ENCODE data around the gene CLEC1B. TPM values are rescaled to one million over a fixed set of nuclear protein-coding genes. Genes with fewer than 3 reads are reported as not detected.
"Not testable (repeated sequence)": the region's sequence is repeated elsewhere in the genome, so short reads cannot be mapped to it uniquely, and the experiment has no call there.

CLEC1B gene
- under 1 TPM in 1 of 8 experiments, not detected in 7; 0.31 TPM for total RNA-seq

DNA sequence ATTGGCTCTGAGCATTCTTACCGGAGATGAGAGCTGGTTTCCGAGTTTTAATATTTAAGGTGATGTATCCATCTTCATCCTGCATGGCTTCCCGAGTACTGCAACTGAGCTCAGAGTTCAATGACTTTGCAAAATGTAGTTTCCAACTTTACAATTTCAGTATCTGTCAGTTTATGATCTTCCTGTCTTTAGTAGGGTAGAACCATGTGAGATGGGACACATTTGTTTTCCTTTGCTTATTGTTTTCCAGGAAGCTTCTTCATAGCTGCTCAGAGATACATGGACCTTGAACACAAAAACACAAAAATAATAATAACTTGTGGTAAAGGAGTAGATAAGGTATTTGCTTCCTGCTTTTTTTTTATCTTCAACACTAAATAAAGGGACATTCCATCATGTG is at the start of gene CLEC1B:
TSS of gene CLEC1B (minus strand) at position 106 of the 400 bp plus-strand sequence. CDS start at position 85, 21 bp downstream.
- Histone ChIP-seq H3K4me1 (replicated peaks in 1 of 2) (no peaks in the 10 kb centered on the region), H3K4me3 (no peak within 1 kb of the TSS), H3K27ac (no peak within 1 kb of the TSS)
- 33 to 100% (median 87%) methylated on average over 1 to 3 of the region's 3 CpGs for WGBS, 10 experiments
- ATAC-seq (replicated peaks in 6 of 8) = no peak
- in situ Hi-C loops (cut with MboI; ENCODE audit: low pct_unique_long_range_greater_than_20kb in 2 of 9, low sequenced_read_pairs in 9 of 9, unreplicated experiment in 9 of 9) = no loop called here

DNA sequence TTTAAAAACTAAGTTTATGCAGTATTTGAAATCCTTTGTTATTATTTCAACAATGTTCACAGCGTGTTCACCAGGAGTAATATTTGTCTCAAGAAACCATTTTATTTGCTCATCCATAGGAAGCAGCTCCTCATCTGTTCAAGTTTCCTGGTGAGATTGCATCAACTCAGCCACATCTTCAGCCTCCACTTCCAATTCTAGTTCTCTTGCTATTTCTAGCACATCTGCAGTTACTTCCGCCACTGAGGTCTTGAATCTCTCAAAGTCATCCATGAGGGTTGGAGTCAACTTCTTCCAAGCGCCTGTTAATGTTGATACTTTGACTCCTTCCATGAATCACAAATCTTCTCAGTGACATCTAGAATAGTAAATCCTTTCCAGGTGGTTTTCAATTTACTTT is 49.6 kb upstream of the CLEC1B start:
- ATAC-seq (replicated peaks in 6 of 8) = no peak
- no peaks in the 10 kb centered on the region for H3K4me1 ChIP-seq (replicated peaks in 1 of 2)
- H3K27ac ChIP-seq = no peak overlapping the region
- 40 to 94% (median 70%) methylated on average over 1 to 3 of the region's 3 CpGs for WGBS, 10 experiments
- in situ Hi-C loops (cut with MboI; ENCODE audit: low pct_unique_long_range_greater_than_20kb in 2 of 9, low sequenced_read_pairs in 9 of 9, unreplicated experiment in 9 of 9) = loop anchor here in 2 of 9 experiments (25.0 kb wide), 1 partner anchor 89 kb away; the partner anchor contains the start of gene CLEC7A (in 2 of the 2)
- H3K4me3 ChIP-seq = no peak overlapping the region

DNA sequence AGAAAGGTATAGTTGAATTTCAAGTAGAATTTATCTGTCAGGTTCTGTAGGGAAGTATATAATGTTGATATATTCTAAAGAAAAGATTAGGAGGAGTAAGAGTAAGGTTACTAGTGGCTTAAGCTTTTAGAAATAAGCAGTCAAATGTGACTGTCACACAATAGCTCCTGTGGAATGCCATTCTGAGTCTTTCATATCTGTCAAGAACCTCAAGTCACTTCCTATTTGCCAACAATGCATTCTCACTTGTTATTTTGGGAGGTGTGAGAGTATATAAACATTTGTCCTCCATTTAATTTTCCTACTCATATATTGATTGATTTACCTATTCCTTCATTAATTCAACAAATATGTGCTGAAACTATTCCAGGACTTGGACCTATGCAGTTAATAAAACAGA is 43.2 kb upstream of the CLEC1B start:
- H3K4me1 ChIP-seq (replicated peaks in 1 of 2) = no peaks in the 10 kb centered on the region
- ATAC-seq (replicated peaks in 6 of 8) = no peak
- H3K4me3 ChIP-seq = no peak overlapping the region
- no peak overlapping the region for H3K27ac ChIP-seq
- in situ Hi-C loops (cut with MboI; ENCODE audit: low pct_unique_long_range_greater_than_20kb in 2 of 9, low sequenced_read_pairs in 9 of 9, unreplicated experiment in 9 of 9) = loop anchor here in 2 of 9 experiments (25.0 kb wide), 1 partner anchor 95 kb away; the partner anchor contains the start of gene CLEC7A (in 2 of the 2)

DNA sequence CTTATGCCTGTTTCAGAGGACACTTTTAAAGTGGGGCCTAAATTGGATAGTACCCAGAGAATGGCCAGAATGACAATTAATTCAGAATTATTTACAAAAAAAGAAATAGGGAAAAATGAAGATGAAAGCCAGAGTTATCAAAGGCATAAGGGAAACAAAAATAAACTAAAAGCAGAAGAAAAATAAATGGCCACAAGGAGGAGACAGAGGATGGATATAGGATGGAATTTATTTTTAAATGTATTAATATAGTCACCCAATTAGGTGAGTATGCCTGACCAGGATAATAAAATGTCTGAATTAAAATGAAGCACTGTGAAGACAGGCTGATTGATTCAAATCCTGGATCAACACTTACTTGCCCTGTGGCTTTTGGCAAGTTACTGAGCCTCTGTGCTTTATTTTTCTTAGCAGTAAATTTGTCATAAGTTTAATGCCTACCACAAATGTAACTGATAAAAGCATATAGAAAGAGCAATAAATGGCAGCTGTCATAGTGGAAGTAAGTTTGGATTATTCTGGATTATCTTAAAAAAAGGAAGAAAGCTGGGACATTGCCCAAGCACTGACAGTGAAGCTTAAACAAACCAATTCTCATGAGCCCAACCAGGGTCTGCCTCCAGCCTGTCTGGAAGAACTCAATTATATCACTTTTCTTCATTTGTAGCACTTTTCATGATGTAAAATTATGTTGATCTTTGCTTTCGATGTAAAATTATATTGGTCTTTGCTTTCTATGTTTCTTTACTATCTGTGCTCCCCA is 35.0 kb upstream of the CLEC1B start:
- Histone ChIP-seq H3K27ac (no peak overlapping the region), H3K4me1 (replicated peaks in 1 of 2) (no peaks in the 10 kb centered on the region), H3K4me3 (no peak overlapping the region)
- peak in 2 of 8 experiments; percentile 36 to 38 for ATAC-seq (replicated peaks in 6 of 8)
- in situ Hi-C loops (cut with MboI; ENCODE audit: low pct_unique_long_range_greater_than_20kb in 2 of 9, low sequenced_read_pairs in 9 of 9, unreplicated experiment in 9 of 9) = loop anchor here in 3 of 9 experiments (5.0 to 25.0 kb wide), 2 partner anchors 98 to 103 kb away; partner anchors contain the start of gene CLEC7A (in 3 of the 3)
- whole genome bisulfite sequencing, 10 experiments = 0 to 100% (median 72%) methylated on average over 1 of the region's 1 CpG

DNA sequence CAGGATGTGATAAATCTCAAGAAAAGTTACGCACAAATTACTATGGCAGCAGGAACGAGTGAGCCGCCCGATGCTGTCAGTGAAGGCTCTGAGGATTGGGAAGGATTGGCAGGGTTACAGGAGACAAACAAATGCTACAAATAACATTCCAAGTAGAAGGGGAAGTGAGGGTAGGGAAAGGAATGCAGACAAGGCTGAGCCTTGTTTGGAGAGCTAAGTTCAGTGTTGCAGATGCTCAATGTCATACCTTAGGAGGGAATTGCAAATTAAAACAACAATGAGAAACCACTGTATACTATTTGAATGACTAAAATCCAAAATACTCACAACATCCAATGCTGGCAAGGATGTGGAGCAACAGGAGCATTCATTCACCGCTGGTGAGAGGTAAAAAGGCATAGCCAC is 32.9 kb upstream of the CLEC1B start:
- ATAC-seq (replicated peaks in 6 of 8) = peak in 2 of 8 experiments; percentile 23 to 41
- H3K27ac ChIP-seq = no peak overlapping the region
- no peaks in the 10 kb centered on the region for H3K4me1 ChIP-seq (replicated peaks in 1 of 2)
- 37 to 97% (median 87%) methylated on average over 4 to 5 of the region's 5 CpGs; no CpG with 5 or more reads in 2 of the 10 experiments for WGBS, 10 experiments
- in situ Hi-C loops (cut with MboI; ENCODE audit: low pct_unique_long_range_greater_than_20kb in 2 of 9, low sequenced_read_pairs in 9 of 9, unreplicated experiment in 9 of 9) = loop anchor here in 3 of 9 experiments (5.0 to 25.0 kb wide), 2 partner anchors 101 to 106 kb away; partner anchors contain the start of gene CLEC7A (in 3 of the 3)
- H3K4me3 ChIP-seq = no peak overlapping the region

DNA sequence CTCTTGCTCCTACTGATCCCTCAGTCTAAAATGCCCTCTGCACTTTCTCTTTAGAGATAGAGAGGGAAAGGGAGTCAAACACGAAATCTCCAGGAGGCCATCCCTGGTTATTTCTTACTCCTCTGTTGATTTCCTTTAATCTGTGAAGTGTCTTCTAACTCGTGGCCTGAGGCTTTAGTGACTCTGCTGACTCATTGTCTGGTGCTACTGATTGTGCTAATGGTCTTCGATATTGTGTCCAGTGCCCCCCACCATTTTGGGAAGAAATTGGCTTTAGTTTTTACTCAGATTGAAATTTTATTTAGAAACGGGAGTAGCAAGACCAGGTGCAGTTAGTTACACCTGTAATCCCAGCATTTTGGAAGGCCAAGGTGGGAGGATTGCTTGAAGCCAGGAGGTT is 32.4 kb upstream of the CLEC1B start:
- H3K4me3 ChIP-seq = no peak overlapping the region
- H3K4me1 ChIP-seq (replicated peaks in 1 of 2) = no peaks in the 10 kb centered on the region
- no peak overlapping the region for H3K27ac ChIP-seq
- in situ Hi-C loops (cut with MboI; ENCODE audit: low pct_unique_long_range_greater_than_20kb in 2 of 9, low sequenced_read_pairs in 9 of 9, unreplicated experiment in 9 of 9) = loop anchor here in 3 of 9 experiments (5.0 to 25.0 kb wide), 2 partner anchors 101 to 106 kb away; partner anchors contain the start of gene CLEC7A (in 3 of the 3)
- peak in 2 of 8 experiments; percentile 16 to 20 for ATAC-seq (replicated peaks in 6 of 8)
- WGBS, 10 experiments = 56 to 100% (median 83%) methylated on average over 1 to 4 of the region's 4 CpGs; no CpG with 5 or more reads in 3 of the 10 experiments

DNA sequence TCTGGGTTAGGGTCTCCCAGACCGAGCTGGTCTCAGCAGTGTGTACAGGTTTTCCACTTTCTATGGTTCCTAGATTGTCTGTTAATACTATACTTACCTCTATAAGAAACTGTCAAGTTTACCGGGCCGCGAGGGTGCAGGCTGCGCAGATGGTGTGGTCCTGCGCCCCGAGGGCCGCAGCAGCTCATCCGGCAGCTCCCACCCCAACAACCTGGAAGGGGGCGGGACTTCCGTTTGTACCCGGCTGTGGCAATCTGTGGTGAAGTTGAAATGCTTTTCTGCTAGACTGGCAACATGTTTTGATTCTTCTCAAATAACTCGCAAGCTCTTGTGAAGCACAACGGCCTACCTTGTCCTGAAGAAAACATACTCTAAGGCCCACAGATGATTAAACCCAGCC is 31.5 kb upstream of the CLEC1B start, which contains the start of gene CLEC9A:
TSS of gene CLEC9A (plus strand) at position 237 of the 400 bp plus-strand sequence. CDS start 22,006 bp downstream, outside the sequence.
- ATAC-seq (replicated peaks in 6 of 8) = no peak
- WGBS, 10 experiments = 70 to 100% (median 96%) methylated on average over 2 to 12 of the region's 14 CpGs; no CpG with 5 or more reads in 4 of the 10 experiments
- H3K4me1 ChIP-seq (replicated peaks in 1 of 2) = no peaks in the 10 kb centered on the region
- H3K4me3 ChIP-seq = no peak within 1 kb of the TSS
- no peak within 1 kb of the TSS for H3K27ac ChIP-seq
- in situ Hi-C loops (cut with MboI; ENCODE audit: low pct_unique_long_range_greater_than_20kb in 2 of 9, low sequenced_read_pairs in 9 of 9, unreplicated experiment in 9 of 9) = loop anchor here in 3 of 9 experiments (5.0 to 25.0 kb wide), 2 partner anchors 102 to 107 kb away; partner anchors contain the start of gene CLEC7A (in 3 of the 3)

DNA sequence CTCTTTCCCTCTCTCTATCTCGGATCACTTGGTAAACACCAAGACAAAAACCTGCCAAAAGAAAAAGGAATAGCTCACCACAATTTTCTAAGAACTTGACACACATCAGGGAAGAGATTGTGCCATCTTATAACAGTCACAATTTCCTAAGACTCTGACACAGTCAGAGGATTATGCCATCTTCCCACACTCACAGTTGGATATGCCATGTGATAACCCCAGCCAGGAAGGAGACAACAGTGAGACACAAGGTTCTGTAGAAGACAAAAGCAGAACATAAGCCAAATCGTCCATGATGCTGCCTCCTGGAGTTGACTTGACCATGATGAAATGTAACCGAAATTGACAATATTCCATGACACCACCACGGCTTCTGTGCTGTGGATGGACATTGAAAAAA is 28.8 kb upstream of the CLEC1B start:
- 9 to 100% (median 67%) methylated on average over 1 to 4 of the region's 4 CpGs; no CpG with 5 or more reads in 1 of the 10 experiments for WGBS, 10 experiments
- ATAC-seq (replicated peaks in 6 of 8) = peak in 1 of 8 experiments; percentile 65
- in situ Hi-C loops (cut with MboI; ENCODE audit: low pct_unique_long_range_greater_than_20kb in 2 of 9, low sequenced_read_pairs in 9 of 9, unreplicated experiment in 9 of 9) = loop anchor here in 2 of 9 experiments (25.0 kb wide), 1 partner anchor 110 kb away; the partner anchor contains the start of gene CLEC7A (in 2 of the 2)

DNA sequence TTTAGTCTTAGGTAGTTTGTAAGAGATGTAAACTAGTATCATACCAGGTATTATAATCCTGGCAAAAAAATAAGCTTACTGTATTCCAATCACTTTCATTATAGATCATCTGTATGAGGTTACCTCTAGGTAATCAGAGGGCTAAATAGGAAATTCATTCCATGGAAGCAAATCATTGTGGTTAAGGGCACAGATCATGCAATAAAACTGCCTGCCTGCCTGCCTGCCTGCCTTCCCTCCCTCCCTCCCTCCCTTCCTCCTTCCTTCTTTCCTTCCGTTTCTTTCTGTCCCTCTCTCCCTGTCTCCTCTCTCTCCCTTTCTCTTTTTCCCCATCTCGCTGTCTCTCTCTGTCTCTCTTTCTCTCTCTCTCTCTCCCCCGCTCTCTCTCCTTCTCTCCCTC is 28.4 kb upstream of the CLEC1B start:
- no peak overlapping the region for H3K4me3 ChIP-seq
- no peaks in the 10 kb centered on the region for H3K4me1 ChIP-seq (replicated peaks in 1 of 2)
- ATAC-seq (replicated peaks in 6 of 8) = no peak
- no peak overlapping the region for H3K27ac ChIP-seq
- 54 to 100% (median 87%) methylated on average over 2 to 3 of the region's 3 CpGs; no CpG with 5 or more reads in 4 of the 10 experiments for WGBS, 10 experiments
- in situ Hi-C loops (cut with MboI; ENCODE audit: low pct_unique_long_range_greater_than_20kb in 2 of 9, low sequenced_read_pairs in 9 of 9, unreplicated experiment in 9 of 9) = loop anchor here in 2 of 9 experiments (25.0 kb wide), 1 partner anchor 110 kb away; the partner anchor contains the start of gene CLEC7A (in 2 of the 2)

More for the DNA sequence above, 28.8 kb upstream of the CLEC1B start:
- no peaks in the 10 kb centered on the region for H3K4me1 ChIP-seq (replicated peaks in 1 of 2)
- H3K27ac ChIP-seq = no peak overlapping the region
- H3K4me3 ChIP-seq = no peak overlapping the region

DNA sequence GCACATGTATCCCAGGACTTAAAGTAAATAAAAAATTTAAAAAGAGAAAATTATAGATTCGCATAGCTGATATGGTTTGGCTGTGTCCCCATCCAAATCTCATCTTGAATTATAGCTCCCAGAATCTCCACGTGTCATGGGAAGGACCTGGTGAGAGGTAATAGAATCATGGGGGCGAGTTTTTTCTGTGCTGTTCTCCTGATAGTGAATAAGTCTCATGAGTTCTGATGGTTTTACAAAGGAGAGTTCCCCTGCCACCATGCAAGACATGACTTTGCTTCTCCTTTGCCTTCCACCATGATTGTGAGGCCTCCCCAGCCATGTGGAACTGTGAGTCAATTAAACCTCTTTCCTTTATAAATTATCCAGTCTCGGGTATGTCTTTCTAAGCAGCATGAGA is 27.7 kb upstream of the CLEC1B start:
- not testable (repeated sequence) for H3K4me3 ChIP-seq; H3K27ac ChIP-seq; ATAC-seq (replicated peaks in 6 of 8); H3K4me1 ChIP-seq (replicated peaks in 1 of 2)
- in situ Hi-C loops (cut with MboI; ENCODE audit: low pct_unique_long_range_greater_than_20kb in 2 of 9, low sequenced_read_pairs in 9 of 9, unreplicated experiment in 9 of 9) = loop anchor here in 2 of 9 experiments (25.0 kb wide), 1 partner anchor 111 kb away; the partner anchor contains the start of gene CLEC7A (in 2 of the 2)
- 43 to 95% (median 74%) methylated on average over 1 to 3 of the region's 4 CpGs; no CpG with 5 or more reads in 2 of the 10 experiments for WGBS, 10 experiments

DNA sequence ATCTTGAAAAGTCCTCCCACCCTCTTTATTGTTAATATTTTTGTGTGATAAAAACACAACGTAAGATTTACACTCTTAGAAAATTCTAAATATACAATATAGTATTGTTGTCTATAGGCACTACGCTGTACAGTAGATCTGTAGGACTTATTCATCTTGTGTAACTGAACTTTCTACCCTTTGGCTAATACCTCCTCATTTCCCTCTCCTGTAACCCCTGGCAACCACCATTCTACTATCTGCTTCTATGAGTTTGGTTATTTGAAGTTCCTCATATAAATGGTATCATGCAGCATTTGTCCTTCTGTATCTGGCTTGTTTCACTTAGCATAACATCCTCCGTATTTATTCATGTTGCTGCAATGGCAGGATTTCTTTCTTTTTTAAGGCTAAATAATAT is 26.3 kb upstream of the CLEC1B start:
- in situ Hi-C loops (cut with MboI; ENCODE audit: low pct_unique_long_range_greater_than_20kb in 2 of 9, low sequenced_read_pairs in 9 of 9, unreplicated experiment in 9 of 9) = loop anchor here in 2 of 9 experiments (25.0 kb wide), 1 partner anchor 112 kb away; the partner anchor contains the start of gene CLEC7A (in 2 of the 2)
- no peak for ATAC-seq (replicated peaks in 6 of 8)
- 64 to 100% (median 78%) methylated on average over 1 to 3 of the region's 3 CpGs; no CpG with 5 or more reads in 1 of the 10 experiments for WGBS, 10 experiments
- Histone ChIP-seq H3K4me3 (no peak overlapping the region), H3K4me1 (replicated peaks in 1 of 2) (no peaks in the 10 kb centered on the region), H3K27ac (no peak overlapping the region)

DNA sequence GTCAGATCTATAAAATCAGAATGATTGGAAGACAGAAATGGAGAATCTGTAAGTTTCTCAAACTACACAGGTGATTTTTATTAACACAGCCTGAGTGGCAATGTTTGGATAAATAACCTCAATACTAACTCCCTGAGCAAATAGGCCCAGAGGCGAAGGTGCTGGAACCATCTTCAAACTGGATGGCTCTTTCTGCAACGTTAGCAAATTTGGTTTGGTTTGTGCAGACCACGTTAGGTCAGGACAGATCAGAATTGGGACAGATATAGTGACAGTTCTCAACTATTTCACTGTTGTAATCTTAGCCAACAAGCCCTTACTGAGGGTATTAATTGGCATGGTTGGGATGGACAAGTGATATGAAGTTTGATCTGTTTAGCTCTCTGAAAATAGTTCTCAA is 22.4 kb upstream of the CLEC1B start:
- in situ Hi-C loops (cut with MboI; ENCODE audit: low pct_unique_long_range_greater_than_20kb in 2 of 9, low sequenced_read_pairs in 9 of 9, unreplicated experiment in 9 of 9) = no loop called here
- H3K4me1 ChIP-seq (replicated peaks in 1 of 2) = peaks cover 0 to 2% of the 10 kb centered on the region in 2 donors
- no peak for ATAC-seq (replicated peaks in 6 of 8)
- H3K27ac ChIP-seq = no peak overlapping the region
- 30 to 83% (median 60%) methylated on average over 2 to 3 of the region's 3 CpGs; no CpG with 5 or more reads in 3 of the 10 experiments for WGBS, 10 experiments
- H3K4me3 ChIP-seq = no peak overlapping the region

DNA sequence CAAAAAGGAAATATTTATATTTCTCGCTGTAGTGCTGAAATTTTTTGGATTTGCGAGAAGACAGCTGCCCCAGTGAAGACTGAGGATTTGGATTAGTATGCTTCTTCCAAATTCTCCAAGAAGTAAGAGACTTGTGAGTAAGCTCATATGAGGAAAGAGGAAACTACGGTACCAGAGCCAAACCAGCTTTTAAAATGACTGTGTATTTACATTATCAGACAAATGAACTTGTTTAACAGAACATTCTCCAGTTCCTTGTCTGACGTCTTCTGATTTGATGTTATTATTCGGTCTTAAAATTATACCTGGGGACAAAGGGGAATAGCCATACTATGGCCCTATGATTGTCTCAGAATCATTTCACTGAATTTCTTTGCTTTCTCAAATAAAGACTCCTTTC is 19.5 kb upstream of the CLEC1B start:
- 80 to 100% (median 91%) methylated on average over 2 to 5 of the region's 5 CpGs for whole genome bisulfite sequencing, 10 experiments
- in situ Hi-C loops (cut with MboI; ENCODE audit: low pct_unique_long_range_greater_than_20kb in 2 of 9, low sequenced_read_pairs in 9 of 9, unreplicated experiment in 9 of 9) = no loop called here
- no peak overlapping the region for H3K27ac ChIP-seq
- H3K4me3 ChIP-seq = no peak overlapping the region
- H3K4me1 ChIP-seq (replicated peaks in 1 of 2) = peaks cover 0 to 2% of the 10 kb centered on the region in 2 donors
- ATAC-seq (replicated peaks in 6 of 8) = no peak

Measured in motor neuron (in vitro differentiated cells).